Gastrocnemius medialis (tissue), 4 donors: ENCODE data around the gene ZNF341.

Experiments
- POLR2A ChIP-seq, 2 donors: fragments of 450-650 bp; IDR thresholded peaks; one replicate each; pipeline ENCODE4 v1.6.1; 2017; ENCODE audit warnings: antibody characterized with exemption in 2 of 2, mild to moderate bottlenecking in 2 of 2, moderate library complexity in 2 of 2
- TF ChIP-seq, protein P1 (sequence below), 5 experiments: fragments of 450-650 bp in 3 of 5; fragments of 200-600 bp in 2 of 5; sonication (generic) in 2 of 5; IDR thresholded peaks in 4 of 5; conservative IDR thresholded peaks in 1 of 5; 1 replicate in 4 of 5; 2 replicates in 1 of 5; pipeline ENCODE4 v1.5.1; 2016 to 2019; ENCODE audit warnings: antibody characterized with exemption in 5 of 5, mild to moderate bottlenecking in 3 of 5, moderate library complexity in 3 of 5

DNA sequence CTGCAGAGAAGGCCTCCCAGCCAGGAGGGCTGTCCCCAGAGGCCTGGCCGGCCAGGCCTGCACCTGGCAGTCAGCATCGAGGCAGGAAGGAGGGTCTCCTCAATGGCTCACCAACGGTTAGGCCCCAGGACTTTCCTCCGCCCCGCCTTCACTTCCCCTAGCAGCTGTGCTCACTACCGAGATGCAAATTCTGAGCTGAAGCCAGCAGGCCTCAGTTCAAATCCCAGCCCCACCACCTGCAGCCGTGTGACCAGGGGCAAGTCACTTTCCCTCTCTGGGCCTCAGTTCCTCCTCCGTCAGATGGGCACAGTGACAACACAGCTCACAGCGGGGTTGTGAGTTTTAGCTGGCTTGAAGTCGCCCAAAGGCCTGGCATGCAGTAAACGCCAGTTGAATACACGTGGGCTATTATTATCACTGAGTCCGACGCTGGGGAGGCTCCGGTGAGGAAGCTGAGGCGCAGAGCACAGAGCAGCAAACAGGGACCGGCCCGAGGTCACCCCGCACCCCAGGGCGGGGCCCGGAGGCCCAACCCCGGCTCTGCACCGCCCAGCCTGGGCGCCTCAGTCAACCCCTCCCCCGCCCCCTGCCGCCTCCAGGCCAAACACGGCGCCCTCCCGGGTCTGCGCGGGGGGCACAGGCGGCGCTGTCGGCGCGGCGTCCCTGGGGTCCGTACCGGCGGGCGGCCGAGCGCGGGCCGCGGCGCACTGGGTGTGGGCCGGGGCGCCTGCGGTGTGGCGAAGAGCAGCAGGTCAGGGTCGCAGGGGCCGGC lies 46.3 kb upstream of the ZNF341 start:
- TF ChIP-seq, protein P1, sequence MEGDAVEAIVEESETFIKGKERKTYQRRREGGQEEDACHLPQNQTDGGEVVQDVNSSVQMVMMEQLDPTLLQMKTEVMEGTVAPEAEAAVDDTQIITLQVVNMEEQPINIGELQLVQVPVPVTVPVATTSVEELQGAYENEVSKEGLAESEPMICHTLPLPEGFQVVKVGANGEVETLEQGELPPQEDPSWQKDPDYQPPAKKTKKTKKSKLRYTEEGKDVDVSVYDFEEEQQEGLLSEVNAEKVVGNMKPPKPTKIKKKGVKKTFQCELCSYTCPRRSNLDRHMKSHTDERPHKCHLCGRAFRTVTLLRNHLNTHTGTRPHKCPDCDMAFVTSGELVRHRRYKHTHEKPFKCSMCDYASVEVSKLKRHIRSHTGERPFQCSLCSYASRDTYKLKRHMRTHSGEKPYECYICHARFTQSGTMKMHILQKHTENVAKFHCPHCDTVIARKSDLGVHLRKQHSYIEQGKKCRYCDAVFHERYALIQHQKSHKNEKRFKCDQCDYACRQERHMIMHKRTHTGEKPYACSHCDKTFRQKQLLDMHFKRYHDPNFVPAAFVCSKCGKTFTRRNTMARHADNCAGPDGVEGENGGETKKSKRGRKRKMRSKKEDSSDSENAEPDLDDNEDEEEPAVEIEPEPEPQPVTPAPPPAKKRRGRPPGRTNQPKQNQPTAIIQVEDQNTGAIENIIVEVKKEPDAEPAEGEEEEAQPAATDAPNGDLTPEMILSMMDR (IDR thresholded peaks at IDR 0.05 in 4 of 5, conservative IDR thresholded peaks at IDR 0.05 in 1 of 5) = no peak
- no peak for TF ChIP-seq POLR2A (IDR thresholded peaks at IDR 0.05)
